ENCODE measurements around the gene C1QTNF8.

DNA sequence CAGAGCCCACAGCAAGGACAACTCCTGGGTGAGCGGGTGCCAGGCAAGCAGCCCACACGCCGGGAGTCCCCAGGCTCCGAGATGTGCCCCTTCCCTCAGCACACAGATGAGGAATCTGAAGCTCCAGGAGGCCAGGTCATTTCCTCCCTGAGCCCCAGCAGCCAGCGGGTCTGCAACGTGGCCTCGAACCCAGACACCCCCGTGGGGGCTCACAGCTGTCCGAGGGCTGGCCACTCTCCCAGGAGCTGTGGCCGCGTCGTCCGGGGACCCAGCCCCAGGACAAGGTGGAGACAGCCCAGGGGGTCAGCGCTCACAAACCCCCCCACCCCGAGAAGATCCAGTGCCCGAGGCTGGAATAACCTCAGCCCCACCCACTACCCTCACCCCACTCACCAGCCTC is 17.4 kb upstream of the C1QTNF8 start:
- no peak for TF ChIP-seq EZH2phosphoT487 (IDR thresholded peaks at IDR 0.05; ENCODE audit: low read length)
- no peak for TF ChIP-seq EZH2 (optimal IDR thresholded peaks at IDR 0.05; ENCODE audit: low read depth, low read length)
- TF ChIP-seq, protein P1, sequence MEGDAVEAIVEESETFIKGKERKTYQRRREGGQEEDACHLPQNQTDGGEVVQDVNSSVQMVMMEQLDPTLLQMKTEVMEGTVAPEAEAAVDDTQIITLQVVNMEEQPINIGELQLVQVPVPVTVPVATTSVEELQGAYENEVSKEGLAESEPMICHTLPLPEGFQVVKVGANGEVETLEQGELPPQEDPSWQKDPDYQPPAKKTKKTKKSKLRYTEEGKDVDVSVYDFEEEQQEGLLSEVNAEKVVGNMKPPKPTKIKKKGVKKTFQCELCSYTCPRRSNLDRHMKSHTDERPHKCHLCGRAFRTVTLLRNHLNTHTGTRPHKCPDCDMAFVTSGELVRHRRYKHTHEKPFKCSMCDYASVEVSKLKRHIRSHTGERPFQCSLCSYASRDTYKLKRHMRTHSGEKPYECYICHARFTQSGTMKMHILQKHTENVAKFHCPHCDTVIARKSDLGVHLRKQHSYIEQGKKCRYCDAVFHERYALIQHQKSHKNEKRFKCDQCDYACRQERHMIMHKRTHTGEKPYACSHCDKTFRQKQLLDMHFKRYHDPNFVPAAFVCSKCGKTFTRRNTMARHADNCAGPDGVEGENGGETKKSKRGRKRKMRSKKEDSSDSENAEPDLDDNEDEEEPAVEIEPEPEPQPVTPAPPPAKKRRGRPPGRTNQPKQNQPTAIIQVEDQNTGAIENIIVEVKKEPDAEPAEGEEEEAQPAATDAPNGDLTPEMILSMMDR (IDR thresholded peaks at IDR 0.05; ENCODE audit: low read length), result no peak
